Activated T-cell treated with anti-CD3 and anti-CD28 coated beads, Interleukin-2, amount 50 U/mL, for 4 hours (primary cell): ENCODE measurements around the gene CACNA1H. TPM values are rescaled to one million over a fixed set of nuclear protein-coding genes. Genes with fewer than 3 reads are reported as not detected.
"Not testable (repeated sequence)": the region's sequence is repeated elsewhere in the genome, so short reads cannot be mapped to it uniquely, and the experiment has no call there.

Source experiments
- ATAC-seq, 2 donors: fragments of 200-7000 bp; cut with Tn5 transposase; one replicate each; pipeline ENCODE4 v1.10.0; 2021
- DNase-seq: peaks from one replicate; pipeline ENCODE4 v3.0.0-alpha.2; 2020
- H3K27me3 Mint-ChIP-seq: one replicate; pipeline ENCODE4 v1.8.0; 2021; ENCODE audit warnings: low read depth, mixed read lengths
- H3K36me3 Mint-ChIP-seq: one replicate; pipeline ENCODE4 v1.8.0; 2022; ENCODE audit warnings: mixed read lengths; ENCODE audit not compliant: insufficient read depth
- H3K4me1 Mint-ChIP-seq: one replicate; pipeline ENCODE4 v1.8.0; 2021; ENCODE audit warnings: low read depth, mixed read lengths
- H3K4me3 Mint-ChIP-seq: one replicate; pipeline ENCODE4 v1.8.0; 2021; ENCODE audit warnings: mild to moderate bottlenecking, moderate library complexity, mixed read lengths
- H3K9me3 Mint-ChIP-seq: one replicate; pipeline ENCODE4 v1.8.0; 2021; ENCODE audit warnings: mixed read lengths
- total RNA-seq, 3 donors: library from RNA; stranded (reverse); gene quantifications; one replicate each; pipeline ENCODE4 v1.2.1, GENCODE V29; 2021

CACNA1H gene
- total RNA-seq, 3 donors from 2014 or later, result 0.34 to 0.51 (median 0.41) TPM

GRCh38 chr16:1258906-1259759 lies 106.2 kb downstream of the CACNA1H start:
- H3K9me3 Mint-ChIP-seq, result no peaks in the 10 kb centered on the region
- H3K4me3 Mint-ChIP-seq, result peak overlapping the region; percentile 54
- H3K36me3 Mint-ChIP-seq, result no peaks in the 10 kb centered on the region
- DNase-seq, result no peak
- H3K4me1 Mint-ChIP-seq, result peaks cover 5% of the 10 kb centered on the region
- peaks cover 32% of the 10 kb centered on the region for H3K27me3 Mint-ChIP-seq
- no peak for ATAC-seq

- no peaks in the 10 kb centered on the region for H3K9me3 Mint-ChIP-seq
- no peaks in the 10 kb centered on the region for H3K36me3 Mint-ChIP-seq
- ATAC-seq, result no peak
- no peak overlapping the region for H3K4me3 Mint-ChIP-seq
- peaks cover 32% of the 10 kb centered on the region for H3K27me3 Mint-ChIP-seq
- DNase-seq, result no peak
- H3K4me1 Mint-ChIP-seq, result peaks cover 5% of the 10 kb centered on the region
Measured at GRCh38 chr16:1259760-1260068, 106.8 kb downstream of the CACNA1H start.

GRCh38 chr16:1260101-1260680 lies 107.3 kb downstream of the CACNA1H start:
- Mint-ChIP-seq H3K4me1 (peaks cover 5% of the 10 kb centered on the region), H3K36me3 (no peaks in the 10 kb centered on the region), H3K27me3 (peaks cover 32% of the 10 kb centered on the region), H3K4me3 (no peak overlapping the region), H3K9me3 (no peaks in the 10 kb centered on the region)
- ATAC-seq, result no peak
- DNase-seq, result no peak

DNA sequence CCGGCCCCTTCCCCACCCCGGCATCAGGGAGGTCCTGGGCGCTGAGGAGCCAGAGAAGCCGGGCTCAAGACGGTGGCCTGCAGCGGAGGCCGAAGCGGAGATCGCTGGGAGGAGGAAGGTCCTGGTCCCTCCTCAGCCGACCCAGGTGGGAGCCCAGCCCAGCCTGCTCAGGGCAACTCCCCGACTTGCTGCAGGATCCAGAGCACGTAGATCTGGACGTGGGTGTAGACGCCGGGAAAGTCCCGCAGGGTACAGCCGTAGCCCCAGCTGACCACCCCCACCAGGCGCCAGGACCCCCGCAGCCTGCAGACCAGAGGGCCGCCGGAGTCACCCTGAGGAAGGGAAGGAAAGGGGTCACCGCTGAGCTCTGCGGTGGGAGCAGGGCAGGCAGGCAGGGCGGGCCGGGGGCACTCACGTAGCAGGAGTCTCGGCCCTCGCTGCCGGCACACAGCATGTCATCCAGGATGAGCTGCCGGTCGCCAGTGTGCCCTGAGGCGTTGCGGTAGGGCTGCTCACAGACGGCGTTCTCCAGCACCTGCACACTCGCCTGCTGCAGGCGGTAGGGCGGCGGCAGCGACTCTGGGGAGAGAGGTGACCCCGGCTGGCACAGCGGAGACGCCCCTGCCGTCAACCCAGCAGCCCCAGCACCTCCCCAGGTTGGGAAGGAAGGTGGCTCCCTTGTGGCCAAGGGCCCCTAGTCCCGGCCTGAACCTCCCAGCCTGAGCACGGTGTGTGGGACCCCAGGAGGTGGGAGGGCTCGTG lies 108.4 kb downstream of the CACNA1H start:
- DNase-seq (no peak), ATAC-seq (peak in 1 of 2 donors; percentile 20)
- Mint-ChIP-seq H3K4me3 (no peak overlapping the region), H3K4me1 (peaks cover 5% of the 10 kb centered on the region), H3K36me3 (no peaks in the 10 kb centered on the region), H3K27me3 (peaks cover 32% of the 10 kb centered on the region), H3K9me3 (no peaks in the 10 kb centered on the region)

DNA sequence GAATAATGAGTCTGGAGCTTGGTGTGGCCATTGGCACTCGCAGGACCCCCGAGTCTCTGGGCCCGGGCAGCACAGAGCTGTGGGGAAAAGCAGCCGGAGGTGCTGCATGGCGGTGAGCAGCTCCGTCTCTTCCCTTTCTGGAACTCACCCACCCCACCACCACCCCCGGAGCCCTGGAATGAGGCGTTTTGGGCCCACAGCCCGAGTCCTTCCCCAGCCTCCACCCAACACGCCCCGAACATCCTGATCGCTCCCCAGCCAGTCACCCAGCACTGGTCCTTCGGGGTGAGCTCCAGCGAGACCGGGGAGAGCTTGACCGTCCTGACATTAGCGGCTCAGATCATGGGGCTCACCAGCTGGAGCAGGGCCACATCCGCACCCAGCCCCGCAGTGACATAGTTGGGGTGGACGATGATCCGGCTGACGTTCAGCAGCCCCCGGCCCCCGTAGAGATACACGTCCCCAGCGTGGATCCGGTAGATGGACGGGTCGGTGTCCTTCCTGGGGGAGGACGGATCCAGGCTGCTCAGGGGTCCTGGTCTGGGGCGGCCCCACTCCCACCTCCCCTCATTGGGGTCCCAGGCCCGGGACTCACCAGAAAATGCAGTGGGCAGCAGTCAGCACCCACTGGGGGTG lies 109.4 kb downstream of the CACNA1H start:
- H3K9me3 Mint-ChIP-seq, result no peaks in the 10 kb centered on the region
- no peak for ATAC-seq
- H3K27me3 Mint-ChIP-seq, result peaks cover 24% of the 10 kb centered on the region
- H3K36me3 Mint-ChIP-seq, result no peaks in the 10 kb centered on the region
- no peak overlapping the region for H3K4me3 Mint-ChIP-seq
- no peak for DNase-seq
- H3K4me1 Mint-ChIP-seq, result peaks cover 5% of the 10 kb centered on the region

DNA sequence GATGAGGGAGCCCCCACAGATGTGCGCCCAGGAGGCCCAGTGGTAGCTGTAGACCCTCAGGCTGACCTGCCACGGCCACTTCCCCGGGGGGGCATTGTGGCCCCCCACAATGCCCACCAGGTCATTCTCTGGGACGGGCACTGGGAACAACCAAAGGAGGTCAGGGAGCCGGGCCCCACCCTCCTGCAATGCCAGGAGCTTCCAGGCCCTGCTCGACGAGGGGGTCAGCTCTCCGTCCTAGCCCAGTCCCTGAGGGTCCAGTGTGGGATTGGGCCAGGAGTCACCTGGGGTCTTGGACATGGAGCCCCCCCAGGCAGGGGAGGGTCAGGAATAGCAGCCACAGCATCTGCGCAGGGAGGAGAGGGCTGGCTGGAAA lies 109.9 kb downstream of the CACNA1H start:
- DNase-seq (no peak), ATAC-seq (no peak)
- Mint-ChIP-seq H3K36me3 (no peaks in the 10 kb centered on the region), H3K9me3 (no peaks in the 10 kb centered on the region), H3K4me1 (peaks cover 5% of the 10 kb centered on the region), H3K27me3 (peaks cover 22% of the 10 kb centered on the region), H3K4me3 (no peak overlapping the region)

GRCh38 chr16:1263591-1264344 lies 110.9 kb downstream of the CACNA1H start:
- H3K36me3 Mint-ChIP-seq, result no peaks in the 10 kb centered on the region
- peaks cover 17% of the 10 kb centered on the region for H3K27me3 Mint-ChIP-seq
- ATAC-seq (no peak), DNase-seq (no peak)
- no peaks in the 10 kb centered on the region for H3K9me3 Mint-ChIP-seq
- peaks cover 5% of the 10 kb centered on the region for H3K4me1 Mint-ChIP-seq
- H3K4me3 Mint-ChIP-seq, result no peak overlapping the region

DNA sequence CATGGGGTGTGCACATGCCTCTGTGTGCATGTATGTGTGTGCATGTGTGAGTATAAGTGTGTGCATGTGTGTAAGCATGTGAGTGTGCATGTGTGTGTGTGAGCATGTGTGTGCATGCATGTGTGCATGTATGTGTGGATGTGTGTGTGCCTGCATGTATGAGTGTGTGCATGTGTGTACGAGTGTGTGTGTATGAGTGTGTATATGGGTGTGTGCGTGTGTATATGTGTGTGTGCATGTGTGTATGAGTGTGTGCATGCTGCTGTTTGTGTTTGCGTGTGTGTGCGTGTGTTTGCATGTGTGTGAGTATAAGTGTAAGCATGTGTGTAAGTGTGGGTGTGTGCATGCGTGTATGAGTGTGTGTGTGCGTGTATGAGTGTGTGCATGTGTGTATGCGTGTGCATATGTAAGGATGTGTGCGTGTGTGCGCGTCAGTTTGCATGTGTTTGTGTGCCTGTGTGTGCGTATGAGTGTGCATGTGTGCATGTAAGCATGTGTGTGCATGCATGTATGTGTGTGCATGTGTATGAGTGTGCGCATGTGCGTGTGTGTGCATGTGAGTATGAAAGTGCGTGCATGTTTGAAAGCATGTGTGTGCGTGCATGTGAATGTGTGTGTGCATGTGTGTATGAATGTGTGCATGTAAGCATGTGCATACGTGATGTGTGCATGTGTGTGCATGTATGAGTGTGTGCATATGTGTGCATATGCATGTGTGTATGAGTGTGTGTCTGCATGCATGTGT lies 111.6 kb downstream of the CACNA1H start:
- Mint-ChIP-seq H3K4me1 (no peaks in the 10 kb centered on the region), H3K36me3 (no peaks in the 10 kb centered on the region), H3K4me3 (no peak overlapping the region), H3K9me3 (no peaks in the 10 kb centered on the region), H3K27me3 (peaks cover 13% of the 10 kb centered on the region)
- DNase-seq (no peak), ATAC-seq (no peak)

DNA sequence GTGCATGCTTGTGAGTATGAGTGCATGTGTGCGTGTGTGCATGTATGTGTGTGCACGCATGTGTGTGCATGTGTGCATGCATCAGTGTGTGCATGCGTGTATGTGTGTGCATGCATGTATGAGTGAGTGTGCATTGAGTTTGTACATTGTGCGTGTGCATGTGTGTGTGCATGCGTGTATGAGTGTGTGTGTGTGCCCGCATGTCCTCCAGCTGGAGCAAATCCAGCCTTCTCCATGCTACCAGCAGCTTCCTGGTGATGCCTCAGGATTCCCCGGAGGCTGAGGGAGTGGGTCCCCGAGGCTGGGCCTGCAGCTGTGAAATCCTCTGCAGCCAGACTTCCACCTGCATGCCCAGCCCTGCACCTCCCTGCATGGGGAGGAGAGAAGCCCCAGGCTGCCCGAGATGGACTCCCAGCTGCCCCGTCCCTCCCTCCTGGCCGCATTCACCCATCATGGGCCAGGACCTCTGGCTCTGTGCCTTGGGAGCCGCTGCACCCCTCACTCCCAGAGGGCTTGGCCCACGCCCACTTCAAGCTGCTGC lies 112.3 kb downstream of the CACNA1H start:
- Mint-ChIP-seq H3K36me3 (no peaks in the 10 kb centered on the region), H3K27me3 (peaks cover 14% of the 10 kb centered on the region)
- ATAC-seq, result no peak

GRCh38 chr16:1265826-1266225 lies 112.9 kb downstream of the CACNA1H start:
- H3K4me3 Mint-ChIP-seq, result no peak overlapping the region
- H3K36me3 Mint-ChIP-seq, result no peaks in the 10 kb centered on the region
- no peak for DNase-seq
- H3K9me3 Mint-ChIP-seq, result no peaks in the 10 kb centered on the region
- no peaks in the 10 kb centered on the region for H3K4me1 Mint-ChIP-seq
- ATAC-seq, result no peak
- peaks cover 16% of the 10 kb centered on the region for H3K27me3 Mint-ChIP-seq

More for the DNA sequence above, 112.3 kb downstream of the CACNA1H start:
- no peak overlapping the region for H3K4me3 Mint-ChIP-seq
- DNase-seq, result no peak
- H3K9me3 Mint-ChIP-seq, result no peaks in the 10 kb centered on the region
- no peaks in the 10 kb centered on the region for H3K4me1 Mint-ChIP-seq

GRCh38 chr16:1269418-1269817 lies 116.5 kb downstream of the CACNA1H start:
- H3K36me3 Mint-ChIP-seq, ATAC-seq: not testable (repeated sequence)
- H3K27me3 Mint-ChIP-seq, result peaks cover 14% of the 10 kb centered on the region

GRCh38 chr16:1271380-1271723 lies 118.4 kb downstream of the CACNA1H start:
- Mint-ChIP-seq H3K27me3 (peaks cover 21% of the 10 kb centered on the region), H3K36me3 (no peaks in the 10 kb centered on the region), H3K4me3 (no peak overlapping the region), H3K9me3 (no peaks in the 10 kb centered on the region), H3K4me1 (peaks cover 1% of the 10 kb centered on the region)
- ATAC-seq, result no peak
- no peak for DNase-seq

More at GRCh38 chr16:1269418-1269817, 116.5 kb downstream of the CACNA1H start:
- DNase-seq, H3K4me1 Mint-ChIP-seq, H3K4me3 Mint-ChIP-seq, H3K9me3 Mint-ChIP-seq: not testable (repeated sequence)
